Activated T-helper 1 cell treated with Interleukin-2 at 50 U/mL for 16 hours (primary cell): ENCODE data around the gene MAP1B.

Experiments
- DNase-seq: peaks from one replicate; pipeline ENCODE4 v3.0.0-alpha.2; 2020; ENCODE audit warnings: low read depth

The MAP1B gene

GRCh38 chr5:72096602-72097188 lies 10.6 kb upstream of the MAP1B start:
- no peak for DNase-seq

DNA sequence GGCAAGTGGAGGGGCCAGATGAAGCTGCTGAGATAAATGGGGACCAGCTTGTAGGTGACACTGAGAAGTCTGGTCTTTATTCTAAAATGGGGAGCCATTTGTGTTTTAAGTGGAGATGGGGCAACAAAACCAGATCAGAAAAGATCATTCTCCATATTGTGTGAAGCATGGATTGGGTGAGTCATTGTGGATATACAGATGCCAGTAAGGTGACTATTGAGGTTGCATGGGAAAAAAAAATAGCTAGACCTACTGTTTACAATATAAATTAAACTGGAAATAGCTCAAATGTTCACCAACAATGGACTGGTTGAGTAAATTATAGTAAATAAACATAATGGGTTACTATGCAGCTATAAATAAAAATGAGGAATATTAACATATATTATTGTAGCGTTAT lies 5.4 kb upstream of the MAP1B start:
- DNase-seq: no peak

DNA sequence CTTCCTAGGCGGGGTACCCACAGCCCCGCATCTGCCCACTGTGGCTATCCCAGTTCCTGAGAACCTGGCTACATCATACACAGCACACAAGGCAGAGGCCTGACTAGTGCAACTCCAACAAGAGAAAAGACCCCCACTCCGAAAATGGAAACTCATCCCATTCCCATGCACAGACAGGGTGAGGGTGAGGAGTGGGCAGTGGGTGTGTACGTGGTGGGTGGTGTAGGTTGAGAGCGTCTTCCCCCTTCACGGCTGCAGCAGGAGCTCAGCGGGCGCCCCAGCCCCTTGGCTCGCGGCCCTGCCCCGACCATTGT lies 501 bp upstream of the MAP1B start:
- DNase-seq: no peak

- no peak for DNase-seq
Observed at GRCh38 chr5:72107901-72108201, 576 bp downstream of the MAP1B start.

GRCh38 chr5:72108202-72109061 lies 1.2 kb downstream of the MAP1B start:
- no peak for DNase-seq

DNA sequence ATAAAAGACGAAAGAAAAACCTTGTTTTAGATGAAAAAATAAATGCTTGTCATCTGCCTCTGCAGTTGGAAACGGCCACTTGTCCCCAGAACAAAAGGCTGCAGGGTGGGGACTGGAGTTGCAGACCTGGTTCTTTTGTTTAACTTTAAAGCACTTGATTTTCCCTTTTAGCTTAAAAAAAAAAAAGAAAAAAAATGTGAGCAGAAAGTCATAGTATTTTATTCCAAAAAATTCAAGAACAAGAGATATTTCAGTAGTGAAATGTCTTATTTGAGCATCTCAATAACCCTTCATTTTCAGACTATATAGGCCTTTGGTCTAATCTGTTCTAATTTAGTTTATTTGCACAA lies 1.8 kb downstream of the MAP1B start:
- DNase-seq: no peak

DNA sequence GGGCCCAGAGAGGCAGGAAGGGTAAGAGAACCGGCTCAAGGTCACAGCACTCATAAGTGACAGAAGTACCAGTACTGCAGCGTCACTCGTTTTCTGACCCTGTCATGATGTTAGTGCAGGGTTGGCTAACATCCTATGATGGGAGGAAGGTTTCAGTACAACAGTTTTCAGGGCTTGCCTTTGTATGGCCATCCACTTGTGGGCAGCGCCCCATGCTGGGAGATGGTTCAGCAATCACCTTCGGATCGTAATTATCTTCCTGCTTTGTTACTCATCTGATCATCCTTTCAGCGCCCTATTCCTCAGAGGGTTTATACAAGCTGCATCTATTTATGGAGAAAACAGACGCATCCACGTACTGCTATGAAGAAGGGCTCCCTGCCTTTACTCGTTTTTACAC lies 2.4 kb downstream of the MAP1B start:
- no peak for DNase-seq

DNA sequence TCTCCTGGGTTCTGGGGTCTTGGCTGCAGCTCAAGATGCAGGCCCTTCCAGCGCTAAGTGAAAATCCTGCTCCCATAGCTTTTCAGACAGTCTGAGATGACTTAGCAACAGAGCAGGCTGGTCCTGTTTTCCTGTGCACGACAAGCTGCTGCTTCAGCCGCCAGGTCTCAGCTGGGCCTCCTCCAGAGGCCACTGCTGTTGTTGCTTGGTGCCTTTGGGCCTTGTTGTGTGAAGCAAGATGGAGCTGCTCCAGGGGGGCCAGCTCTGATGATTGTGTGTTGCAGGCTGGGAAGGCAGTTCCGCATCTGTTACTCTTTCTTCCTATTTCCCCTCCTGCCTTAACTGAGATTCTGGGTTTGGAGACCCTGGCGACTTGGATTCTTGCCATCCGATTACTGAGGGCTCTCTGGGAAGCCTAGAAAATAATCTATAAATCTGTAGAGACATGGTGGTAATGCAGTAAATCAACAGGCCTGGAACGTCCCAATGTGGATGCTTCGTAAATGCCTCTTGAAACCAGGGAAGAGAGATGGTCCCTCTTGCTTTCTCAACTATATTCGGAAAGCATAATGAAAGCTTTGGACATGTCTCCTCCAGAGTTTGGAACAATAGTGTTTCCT lies 3.2 kb downstream of the MAP1B start:
- no peak for DNase-seq

GRCh38 chr5:72112389-72112788 lies 5.1 kb downstream of the MAP1B start:
- DNase-seq: no peak

DNA sequence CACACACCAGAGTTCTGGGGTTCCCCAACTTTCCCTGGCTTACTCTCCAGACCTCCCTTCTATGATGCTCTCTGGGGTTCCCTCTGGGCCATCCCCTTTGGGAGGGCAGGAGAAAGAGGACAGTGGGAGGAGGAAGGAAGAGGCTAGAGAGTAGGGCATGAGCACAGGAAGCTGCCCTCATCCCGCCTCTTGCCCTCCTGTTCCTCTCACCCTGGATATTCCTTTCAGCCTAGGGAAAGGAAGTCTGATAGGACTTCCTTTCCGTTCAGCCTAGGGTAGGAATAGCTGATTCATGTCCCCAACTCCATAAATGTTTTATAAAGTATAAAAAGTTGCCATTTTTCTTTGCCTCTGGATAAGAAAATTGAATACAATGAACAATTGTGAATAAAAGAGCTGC lies 7.4 kb downstream of the MAP1B start:
- no peak for DNase-seq

DNA sequence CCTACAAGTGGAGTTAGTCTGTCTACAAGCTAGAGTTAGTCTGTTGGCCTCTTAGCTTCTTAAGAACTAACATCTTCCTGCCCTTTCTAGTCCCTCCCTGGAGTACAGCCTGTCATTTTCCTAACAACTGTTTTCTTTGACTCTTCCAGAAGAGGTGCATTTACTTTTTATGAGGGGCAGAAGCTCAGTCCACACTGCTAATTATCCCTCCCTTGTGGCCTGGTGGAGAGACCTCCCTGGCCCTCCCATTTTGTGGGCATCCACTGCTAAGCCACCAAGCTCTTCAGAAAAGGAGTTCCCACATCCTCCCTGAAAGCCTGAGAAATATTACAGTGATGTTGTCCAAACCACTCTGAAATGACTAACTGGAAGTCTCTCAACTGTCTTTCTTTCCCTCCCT lies 8.0 kb downstream of the MAP1B start:
- no peak for DNase-seq

DNA sequence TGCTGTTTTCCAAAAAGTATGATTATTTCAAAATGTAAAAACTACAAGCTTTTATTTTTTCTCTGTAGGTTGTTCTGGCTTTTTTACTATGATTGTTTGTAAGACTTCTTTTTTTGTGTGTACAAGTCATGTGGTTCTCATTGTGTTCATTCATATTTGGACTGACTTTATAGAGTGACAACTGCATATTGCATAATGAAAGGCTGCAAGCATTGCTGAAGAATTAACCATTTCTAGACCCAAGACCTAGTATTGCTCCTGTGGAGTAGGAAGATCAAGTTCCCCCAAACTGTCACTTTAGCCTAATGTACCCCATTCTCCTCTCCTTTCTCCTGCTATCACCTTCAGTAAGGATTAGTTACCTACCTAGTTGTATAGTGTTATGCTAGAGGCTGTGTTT lies 10.0 kb downstream of the MAP1B start:
- no peak for DNase-seq

- no peak for DNase-seq
Observed at GRCh38 chr5:72121052-72121779, 13.9 kb downstream of the MAP1B start.

- DNase-seq: no peak
Observed at GRCh38 chr5:72121780-72122445, 14.6 kb downstream of the MAP1B start.

- no peak for DNase-seq
Observed at GRCh38 chr5:72122602-72123001, 15.3 kb downstream of the MAP1B start.

DNA sequence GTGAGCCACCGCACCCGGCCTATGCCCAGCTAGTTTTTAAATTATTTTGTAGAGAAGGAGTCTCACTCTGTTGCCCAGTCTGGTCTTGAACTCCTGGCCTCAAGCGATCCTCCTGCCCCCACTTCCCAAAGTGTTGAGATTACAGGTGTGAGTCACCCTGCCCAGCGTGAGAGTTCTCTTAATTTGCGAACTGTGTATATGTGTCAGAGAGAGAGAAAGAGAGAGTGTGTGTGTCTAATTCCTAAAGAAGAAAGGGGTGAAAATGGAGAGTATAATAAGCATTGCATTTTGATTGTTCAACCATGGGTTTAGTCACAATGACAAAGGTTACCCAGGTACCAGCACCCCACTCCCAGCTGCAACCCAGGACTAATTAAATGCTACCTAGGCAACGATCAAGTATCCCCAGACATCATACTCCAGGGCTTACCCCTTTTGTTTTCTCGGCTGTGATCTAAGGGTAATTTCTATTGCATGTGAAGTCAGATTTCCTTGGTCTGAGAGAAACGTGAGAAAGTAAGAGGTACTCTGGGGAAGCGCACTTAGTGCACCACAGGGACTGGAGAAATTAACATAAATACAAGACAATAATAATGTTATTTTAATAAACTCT lies 16.6 kb downstream of the MAP1B start:
- no peak for DNase-seq

DNA sequence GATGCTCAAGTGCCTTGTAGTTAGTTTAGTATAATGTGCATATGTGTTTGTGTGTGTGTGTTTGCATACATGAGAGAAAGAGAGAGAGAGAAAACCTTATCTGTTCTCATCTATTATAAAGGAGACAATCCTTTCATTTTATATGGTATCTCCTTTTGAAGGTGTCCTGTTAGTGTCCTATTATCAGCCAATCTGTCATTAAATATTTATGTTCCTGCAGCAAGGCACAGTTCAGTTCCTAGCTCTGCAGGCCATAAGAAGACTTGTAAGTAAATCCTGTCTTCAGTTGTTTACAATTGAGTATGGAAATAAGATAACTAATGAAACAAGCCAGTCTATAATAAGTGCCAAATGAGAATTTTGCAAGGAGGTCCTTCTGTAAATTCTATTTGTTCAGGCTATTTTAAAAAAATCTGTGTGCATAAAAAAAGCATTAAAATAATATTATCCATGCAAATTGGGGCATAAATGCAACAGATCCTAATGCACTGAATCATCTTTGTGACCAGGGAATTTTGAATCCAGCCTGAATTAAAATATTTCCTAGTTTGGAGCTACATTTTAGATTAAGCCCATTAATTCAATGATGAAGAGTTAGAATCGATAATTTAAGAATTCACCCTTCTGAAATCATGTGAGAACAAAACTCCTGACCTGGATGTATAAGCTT lies 18.1 kb downstream of the MAP1B start:
- no peak for DNase-seq

- no peak for DNase-seq
Observed at GRCh38 chr5:72125941-72126620, 18.8 kb downstream of the MAP1B start.

- DNase-seq: no peak
Observed at GRCh38 chr5:72126796-72127195, 19.5 kb downstream of the MAP1B start.

DNA sequence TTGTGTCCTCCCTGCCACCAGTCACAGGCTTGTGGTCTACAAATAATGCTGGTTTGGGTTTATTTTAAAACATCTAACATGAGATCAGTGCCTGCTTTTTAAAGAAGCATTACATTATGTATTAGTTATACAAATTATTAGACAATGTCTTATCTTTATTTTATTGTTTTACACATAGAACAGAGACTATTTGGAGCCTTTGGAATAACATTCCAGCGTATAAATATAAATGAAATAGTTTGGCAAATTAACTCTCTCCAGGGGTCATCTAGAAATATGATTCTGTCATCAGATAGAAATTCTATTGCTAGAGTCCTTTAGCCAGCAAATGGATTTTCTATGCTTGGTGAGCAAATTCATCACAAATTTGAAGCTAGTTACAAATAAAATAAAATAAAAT lies 22.4 kb downstream of the MAP1B start:
- DNase-seq: no peak

DNA sequence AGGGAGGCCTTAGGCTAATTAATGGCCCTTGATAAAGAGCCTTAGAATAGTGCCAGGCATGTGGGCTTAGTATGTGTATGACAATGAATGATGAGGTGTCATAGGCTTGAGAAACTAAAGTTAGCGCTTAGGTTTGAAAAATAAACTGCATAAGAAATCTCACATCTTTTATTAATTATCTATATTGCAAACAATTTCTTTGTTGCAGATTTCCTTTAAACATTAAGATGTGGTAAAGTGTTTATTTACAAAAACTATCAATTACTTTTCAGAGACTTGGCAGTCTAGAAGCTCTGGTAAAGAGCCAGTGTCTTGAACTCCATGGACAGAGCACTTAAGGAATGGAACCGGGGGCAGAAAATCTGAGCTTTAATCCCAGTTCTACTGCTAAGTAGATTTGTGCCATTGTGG lies 23.1 kb downstream of the MAP1B start:
- no peak for DNase-seq
